Measurements from ENCODE around the gene EPHA1.

EPHA1 gene

DNA sequence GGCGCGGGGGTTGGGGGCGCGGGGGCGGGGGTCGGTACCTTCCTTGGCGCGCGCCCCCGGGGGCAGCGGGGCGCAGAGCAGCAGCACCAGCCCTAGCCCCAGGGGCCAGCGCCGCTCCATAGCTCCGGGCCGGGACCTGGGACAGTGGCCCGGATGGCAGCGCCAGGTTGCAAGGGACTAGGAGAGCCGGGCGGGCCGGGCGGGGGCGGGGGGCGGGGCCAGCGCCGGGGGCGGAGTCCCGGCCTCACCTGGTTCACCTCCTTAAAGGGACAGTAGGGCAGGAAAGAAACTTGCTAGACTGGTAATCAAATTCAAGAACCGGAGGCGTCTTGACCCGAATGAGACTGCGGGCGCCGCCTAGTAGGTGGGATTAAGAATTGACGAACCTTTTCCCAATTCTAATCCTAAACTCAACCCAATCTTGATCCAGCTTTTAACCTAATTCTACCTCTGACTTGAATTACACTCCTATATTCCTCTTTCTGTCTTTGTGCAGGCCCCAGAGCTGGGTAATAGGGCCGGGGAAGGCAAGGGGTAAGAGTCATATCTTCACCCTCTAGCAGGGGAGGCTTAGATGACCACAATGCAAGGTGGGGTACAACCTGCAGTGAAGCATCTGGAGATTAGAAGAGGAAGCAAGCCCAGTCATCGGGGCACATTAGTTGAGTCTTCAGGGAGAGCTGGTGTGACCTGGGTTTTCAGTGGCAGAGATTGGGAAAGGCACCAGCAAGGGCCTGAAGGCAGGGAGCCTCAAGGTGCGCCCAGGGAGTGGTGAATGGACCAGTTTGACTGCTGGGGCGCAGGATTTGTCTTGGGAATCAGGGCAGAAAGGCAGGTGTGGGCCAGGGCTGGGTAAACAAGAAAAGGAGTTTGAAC is at the start of gene EPHA1:
TSS of gene EPHA1 (minus strand) at position 171 of the 876 bp plus-strand sequence. CDS start at position 120, 51 bp downstream.
- peak in 17 of 42 donors; percentile 29 to 68 (median 43) for DNase-seq
- intact Hi-C loops (cut with DNase I): no loop called here

DNA sequence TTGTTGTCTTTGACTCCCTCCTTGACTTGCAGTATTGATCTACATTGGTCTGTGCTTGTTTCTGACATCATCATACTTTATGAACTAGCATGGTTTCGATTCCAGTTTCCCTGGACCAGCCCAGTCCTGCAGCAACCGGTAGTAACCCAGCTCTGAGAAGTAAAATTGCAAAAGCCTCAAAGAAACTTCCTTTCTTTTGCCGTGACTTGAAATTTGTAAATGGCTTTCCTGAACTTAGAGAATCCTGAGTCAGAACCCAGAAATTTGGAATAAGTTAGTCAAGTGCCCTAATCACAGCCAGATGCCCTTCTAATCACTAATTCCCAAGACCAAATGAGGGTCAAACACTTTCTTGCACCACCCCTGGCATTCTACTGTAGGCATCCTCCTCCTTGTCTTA is 49.6 kb upstream of the EPHA1 start:
- intact Hi-C loops (cut with DNase I): no loop called here
- no peak for DNase-seq

DNA sequence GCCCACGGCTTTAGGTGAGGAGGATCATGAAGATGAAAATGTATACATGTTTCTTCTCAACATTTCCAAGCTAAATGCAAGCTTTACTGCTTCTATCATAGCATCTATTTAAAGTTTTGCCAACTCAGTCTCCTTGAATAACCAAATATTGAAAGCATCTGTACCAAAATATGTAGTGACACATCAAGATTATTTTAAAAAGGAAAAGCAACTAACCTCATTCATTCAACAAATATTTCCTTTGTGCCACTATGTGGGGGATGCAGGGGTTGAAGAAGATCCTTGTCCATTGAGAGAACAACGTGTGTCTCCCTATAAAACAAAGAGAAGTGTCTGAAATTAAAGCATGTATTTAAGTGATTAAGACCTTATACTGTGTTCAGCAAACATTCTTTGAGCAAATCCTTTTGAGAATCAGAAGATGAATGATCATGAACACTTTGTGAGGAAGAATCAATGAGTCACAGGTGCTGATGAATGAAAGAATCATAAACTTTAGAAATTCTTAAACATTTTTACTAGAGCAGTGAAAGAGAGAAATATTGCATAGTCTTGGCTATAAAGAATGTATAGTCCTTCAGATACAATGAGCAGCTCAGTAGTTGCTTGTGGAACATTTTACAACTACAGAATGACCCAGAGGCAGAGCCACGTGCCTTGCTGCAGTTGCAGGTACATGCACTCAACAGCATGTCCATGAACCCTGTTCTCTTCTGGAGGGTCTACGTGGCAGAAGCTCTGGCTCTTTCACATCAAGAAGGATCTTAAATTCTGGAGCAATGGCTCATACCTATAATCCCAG is 48.5 kb upstream of the EPHA1 start:
- DNase-seq: no peak
- intact Hi-C loops (cut with DNase I): no loop called here

DNA sequence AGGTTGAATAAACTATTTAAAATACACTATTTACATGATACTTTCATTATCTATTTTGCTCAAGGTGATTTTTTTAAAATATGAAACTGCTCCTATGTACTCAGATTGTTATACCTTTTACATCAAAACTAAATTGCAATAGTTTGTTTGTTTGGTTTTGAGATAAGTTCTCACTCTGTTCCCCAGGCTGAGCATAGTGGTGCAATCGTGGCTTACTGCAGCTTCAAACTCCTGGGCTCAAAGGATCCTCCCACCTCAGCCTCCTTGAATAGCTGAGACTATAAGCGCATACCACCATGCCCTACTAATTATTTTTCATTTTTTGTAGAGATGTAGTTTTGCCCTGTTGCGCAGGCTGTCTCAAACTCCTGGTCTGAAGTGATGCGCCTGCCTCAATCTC is 47.3 kb upstream of the EPHA1 start:
- intact Hi-C loops (cut with DNase I): no loop called here
- no peak for DNase-seq

DNA sequence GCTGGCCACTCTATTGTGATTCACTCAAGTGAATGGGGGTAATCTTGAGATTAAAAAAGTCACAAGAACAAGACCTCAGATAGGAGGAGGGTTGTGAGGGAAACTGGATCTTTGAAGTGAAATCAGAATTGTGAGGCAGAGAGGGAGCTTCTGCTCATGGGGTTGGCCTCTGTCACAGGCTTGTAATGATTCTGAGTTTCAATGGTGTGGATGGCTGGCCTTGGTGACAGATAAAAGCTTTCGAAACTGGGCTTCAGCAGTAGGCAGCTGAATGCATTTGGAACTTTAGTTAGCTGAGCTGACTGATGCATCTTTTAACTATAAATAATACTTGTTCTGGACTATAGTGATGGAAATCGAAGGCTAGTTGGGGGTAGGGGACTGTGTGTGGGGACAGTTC is 46.8 kb upstream of the EPHA1 start:
- DNase-seq: no peak
- intact Hi-C loops (cut with DNase I): no loop called here

DNA sequence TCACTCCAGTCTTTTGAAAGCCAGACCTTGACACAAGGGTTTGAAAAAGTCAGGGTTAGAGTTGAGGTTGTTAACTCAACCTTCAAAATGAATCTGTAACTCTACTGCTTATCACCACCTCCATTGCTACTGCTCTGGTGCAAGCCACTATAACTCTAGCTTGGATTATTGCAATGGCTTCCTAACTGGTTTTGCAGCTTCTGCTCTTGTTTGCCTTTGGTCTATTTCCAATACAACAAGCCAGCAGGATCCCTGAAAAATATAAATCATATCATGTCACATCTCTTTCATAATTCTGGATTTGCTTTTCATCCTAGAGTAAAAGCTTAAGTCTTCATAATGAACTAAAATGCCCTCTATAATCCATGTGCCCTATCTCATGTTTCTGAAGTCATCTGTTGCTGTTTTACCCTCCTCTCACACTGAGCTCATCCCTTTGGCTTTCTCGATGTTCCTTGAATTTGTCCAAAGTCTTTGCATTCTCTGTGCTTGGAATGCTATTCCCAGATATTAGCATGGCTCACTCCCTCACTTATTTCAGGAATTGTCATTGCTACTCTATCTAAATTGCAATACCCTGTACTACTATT is 45.5 kb upstream of the EPHA1 start:
- intact Hi-C loops (cut with DNase I): no loop called here
- DNase-seq: no peak

DNA sequence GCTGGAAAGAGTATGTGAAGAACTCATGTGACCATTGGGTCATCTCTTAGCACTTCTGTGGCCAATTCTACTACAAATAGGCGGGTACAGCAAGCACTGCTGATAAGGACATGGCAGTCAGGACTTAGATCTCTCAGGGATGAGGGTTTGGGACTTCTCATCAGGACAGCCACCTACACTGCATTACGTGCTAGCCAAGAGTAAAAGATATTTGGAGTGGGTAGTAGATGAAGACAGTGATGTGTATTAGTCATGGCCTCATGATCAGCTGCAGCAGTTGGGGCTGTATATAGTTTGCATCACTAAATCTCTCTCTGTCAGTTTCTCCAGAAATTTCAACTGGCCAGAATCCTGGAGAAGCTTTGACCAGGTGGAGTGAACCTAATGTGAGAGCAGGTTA is 43.8 kb upstream of the EPHA1 start:
- no peak for DNase-seq
- intact Hi-C loops (cut with DNase I): no loop called here

DNA sequence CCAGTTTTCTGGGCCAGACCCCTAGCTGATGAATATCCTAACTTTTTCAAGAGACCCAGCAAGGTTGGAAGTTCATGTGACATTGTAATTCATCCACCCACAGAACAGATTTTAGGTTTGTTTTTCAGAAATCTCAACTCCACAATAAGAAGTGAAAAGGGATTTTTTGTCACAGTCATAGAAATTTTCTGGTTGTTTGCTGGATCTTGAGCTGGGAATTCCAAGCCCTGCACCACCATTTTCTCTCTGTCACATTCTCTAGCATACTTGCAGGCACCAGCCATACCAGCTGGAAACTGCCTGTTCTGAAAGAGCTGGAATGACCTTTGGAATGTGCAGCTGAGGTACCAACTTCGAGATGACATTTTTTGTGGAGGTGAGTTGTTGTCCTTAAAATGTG is 43.1 kb upstream of the EPHA1 start:
- intact Hi-C loops (cut with DNase I): no loop called here

DNA sequence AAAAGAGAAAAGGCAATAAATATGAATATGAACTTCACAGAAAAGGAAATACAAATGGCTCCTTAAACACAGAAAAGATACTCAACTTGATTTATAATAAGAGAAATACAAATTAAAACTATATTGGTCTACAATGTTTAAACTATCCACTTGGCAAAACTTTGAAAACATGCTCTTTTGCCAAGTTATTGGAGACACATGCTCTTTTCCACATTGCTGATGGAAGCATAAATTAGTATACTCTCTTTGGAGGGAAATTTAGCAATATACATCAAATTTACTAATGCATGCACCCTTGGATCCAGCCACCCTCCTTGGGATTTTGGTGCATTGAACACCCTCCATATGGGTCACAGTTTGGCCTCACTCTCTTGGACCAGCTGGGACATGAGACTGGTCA is 42.5 kb upstream of the EPHA1 start:
- DNase-seq: no peak
- intact Hi-C loops (cut with DNase I): no loop called here

More for the DNA sequence above, 43.1 kb upstream of the EPHA1 start:
- no peak for DNase-seq

DNA sequence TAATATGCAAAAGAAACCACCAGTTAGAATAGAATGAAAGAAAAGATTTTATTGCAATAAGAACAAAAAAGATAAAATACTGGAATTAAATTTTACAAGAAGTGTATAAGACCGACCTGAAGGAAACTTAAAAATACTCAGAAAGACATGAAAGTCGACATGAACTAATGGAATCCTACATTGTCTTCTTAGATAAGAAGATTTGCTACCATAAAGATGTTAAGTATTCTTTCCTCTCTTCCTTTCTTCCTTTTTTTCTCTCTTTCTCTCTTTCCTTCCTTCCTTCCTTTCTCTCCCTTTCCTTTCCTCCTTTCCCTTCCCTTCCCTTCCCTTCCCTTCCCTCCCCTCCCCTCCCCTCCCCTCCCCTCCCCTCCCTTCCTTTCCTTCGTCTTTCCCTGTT is 41.1 kb upstream of the EPHA1 start:
- no peak for DNase-seq
- intact Hi-C loops (cut with DNase I): no loop called here

DNA sequence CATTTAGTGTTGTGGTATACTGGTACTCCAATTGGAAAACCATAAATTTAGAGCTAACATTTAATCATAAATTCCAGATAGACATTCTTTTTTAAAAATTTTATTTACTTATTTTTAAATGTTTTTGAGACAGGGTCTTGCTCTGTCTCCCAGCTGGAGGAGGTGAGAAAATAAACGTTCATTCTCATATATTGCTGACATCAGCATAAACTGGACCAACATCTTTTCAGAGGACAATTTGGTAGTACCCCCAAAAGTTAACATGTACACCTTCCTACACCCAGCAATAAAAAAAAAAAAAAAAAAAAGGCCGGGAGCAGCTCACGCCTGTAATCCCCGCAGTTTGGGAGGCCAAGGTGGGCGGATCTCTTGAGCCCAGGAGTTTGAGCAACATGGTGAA is 39.8 kb upstream of the EPHA1 start:
- DNase-seq: no peak
- intact Hi-C loops (cut with DNase I): no loop called here

DNA sequence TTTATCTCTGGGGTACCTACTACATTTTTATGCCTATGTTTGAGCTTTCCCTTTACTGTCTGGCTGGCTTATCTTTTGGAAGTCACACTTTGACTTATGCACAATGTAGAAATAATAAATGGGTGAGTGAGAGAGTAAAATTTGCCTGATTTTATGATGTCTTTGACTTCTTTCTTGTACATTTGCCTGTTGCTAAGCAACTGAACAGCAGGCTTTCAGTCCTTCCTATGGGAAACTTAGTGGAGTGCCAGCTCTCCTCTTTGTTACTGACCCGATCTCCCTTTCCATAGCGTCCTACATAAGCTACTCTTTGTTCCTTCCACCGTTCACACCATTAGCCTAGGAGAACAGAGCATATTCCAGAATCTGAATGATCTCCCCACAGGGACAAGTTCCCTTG is 38.8 kb upstream of the EPHA1 start:
- intact Hi-C loops (cut with DNase I): no loop called here
- DNase-seq: no peak

DNA sequence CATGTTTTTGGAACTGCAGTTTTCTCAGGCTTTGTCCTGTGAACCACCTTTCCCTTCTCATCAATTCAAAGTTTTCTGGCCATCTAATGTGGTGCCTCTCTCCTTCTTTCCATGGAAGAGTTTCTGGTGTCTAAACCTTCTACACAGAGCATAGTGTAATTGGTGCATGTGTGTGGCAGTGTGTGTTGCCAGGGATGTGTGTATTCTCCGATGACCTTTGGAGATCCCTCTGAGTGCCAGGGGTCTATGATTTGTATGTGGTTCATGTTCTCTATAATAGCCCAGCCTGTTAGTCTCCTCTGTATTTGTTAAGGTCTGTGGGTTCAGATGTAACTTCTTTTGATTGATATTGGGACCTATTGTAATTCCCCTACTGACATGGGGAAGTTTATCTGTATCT is 36.1 kb upstream of the EPHA1 start:
- DNase-seq: no peak
- intact Hi-C loops (cut with DNase I): no loop called here

DNA sequence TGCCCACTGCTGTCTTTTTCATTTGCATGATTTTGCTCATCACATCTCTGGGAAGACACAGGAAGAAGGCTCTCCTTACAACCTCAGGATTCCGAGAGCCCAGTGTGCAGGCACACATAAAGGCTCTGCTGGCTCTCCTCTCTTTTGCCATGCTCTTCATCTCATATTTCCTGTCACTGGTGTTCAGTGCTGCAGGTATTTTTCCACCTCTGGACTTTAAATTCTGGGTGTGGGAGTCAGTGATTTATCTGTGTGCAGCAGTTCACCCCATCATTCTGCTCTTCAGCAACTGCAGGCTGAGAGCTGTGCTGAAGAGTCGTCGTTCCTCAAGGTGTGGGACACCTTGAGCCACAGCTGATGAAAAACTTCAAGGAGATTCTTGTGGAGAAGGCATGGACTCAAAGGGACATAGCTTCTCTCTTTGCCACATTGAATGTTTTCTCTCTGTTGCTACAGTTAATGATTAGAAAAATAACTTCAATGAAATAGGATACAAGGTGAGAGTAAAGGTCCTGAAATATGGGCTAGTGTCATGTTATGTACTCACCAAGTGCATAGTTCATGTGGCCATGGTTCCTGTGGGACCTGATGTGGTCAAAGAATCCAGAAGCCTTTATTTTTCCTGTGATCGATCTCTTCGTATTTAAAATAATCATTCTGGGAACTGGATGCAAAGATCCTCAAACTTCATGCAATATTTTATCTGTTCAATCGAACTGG is 35.6 kb upstream of the EPHA1 start:
- intact Hi-C loops (cut with DNase I): no loop called here
- no peak for DNase-seq

DNA sequence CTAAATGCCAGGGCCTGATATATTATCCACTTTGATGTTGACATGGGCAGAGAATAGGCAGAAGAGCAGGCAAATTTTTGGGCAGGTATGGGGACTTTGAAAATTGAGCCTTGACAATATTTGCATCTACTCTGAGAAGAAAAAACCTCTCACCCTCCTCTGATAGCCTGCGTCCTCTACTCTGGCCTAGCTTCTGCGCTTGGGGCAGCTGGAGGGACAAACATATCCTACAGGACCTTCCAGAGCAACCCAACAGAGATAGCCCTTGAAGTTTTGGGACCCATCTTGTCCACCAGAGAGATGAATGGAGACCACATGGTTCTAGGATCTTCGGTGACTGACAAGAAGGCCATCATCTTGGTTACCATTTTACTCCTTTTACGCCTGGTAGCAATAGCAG is 34.5 kb upstream of the EPHA1 start, which contains the start of gene TAS2R60:
TSS of gene TAS2R60 (plus strand) at position 301 of the 400 bp plus-strand sequence. CDS start at position 301, 0 bp downstream.
- no peak for DNase-seq
- intact Hi-C loops (cut with DNase I): no loop called here

DNA sequence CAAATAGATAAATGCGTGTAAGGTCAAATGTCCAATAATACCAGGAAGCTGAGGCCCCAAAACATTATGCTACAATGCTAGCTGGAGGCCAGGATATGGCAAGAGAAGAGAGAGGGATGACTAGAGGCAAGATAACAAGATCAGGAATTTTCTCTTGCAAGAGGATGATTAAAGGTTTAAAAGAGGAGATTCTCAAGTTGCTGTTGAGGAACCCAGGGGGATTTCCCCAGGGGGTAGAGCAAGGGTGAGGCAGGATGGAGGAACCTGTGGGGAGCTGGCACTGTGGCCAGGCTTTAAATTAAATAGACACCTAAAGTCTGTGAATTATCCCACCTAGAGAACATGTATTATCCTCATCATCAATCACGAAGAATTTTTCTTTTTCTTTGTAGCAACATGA is 31.2 kb upstream of the EPHA1 start:
- intact Hi-C loops (cut with DNase I): no loop called here
- DNase-seq: no peak

DNA sequence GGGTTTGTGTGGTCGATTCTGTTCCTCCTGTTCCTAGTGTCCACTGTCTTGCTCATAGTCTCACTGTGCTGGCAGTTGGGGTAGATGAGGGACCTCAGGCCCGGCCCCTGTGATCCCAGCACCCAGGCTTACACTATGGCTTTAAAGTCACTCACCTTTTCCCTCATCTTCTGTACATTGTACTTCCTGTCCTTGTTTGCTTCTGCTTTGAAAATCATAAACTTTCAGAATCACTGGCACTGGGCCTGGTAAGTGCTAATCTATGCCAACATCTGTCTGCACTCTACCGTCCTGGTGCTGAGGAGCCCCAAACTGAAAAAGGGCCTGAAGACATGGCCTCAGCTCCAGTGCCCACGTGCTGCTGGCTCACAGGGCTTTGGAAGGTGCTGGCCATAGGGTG is 28.9 kb upstream of the EPHA1 start:
- DNase-seq: no peak
- intact Hi-C loops (cut with DNase I): no loop called here

DNA sequence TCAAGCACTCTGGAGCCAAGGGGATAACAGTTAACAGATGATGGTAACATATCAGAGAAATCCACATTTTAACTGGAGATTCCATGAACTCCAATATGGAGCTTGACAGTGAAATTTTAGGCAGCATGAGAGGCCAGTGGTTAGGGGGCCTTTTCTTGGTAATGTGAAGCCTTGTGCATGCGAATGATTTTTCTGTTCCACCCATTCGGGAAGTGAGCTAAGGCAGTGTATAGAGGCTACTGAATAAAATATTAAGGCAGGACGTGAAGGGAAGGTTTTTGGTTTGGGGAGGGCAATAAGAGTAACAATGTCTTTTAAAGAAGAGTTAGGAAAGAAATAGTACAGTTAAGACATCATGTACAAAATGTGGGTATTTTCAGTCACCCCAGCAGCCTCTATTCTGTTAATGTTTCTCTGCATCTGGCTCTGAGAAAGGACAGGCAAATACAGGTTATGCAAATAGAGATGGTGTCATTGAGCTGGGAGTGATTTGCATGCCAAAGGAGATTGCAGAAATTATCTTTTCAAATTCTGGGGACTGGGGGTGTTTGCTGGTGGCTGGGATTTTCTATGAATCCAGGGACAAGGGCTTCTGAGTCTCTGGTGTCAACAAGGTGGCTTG is 27.8 kb upstream of the EPHA1 start:
- DNase-seq: no peak
- intact Hi-C loops (cut with DNase I): no loop called here

DNA sequence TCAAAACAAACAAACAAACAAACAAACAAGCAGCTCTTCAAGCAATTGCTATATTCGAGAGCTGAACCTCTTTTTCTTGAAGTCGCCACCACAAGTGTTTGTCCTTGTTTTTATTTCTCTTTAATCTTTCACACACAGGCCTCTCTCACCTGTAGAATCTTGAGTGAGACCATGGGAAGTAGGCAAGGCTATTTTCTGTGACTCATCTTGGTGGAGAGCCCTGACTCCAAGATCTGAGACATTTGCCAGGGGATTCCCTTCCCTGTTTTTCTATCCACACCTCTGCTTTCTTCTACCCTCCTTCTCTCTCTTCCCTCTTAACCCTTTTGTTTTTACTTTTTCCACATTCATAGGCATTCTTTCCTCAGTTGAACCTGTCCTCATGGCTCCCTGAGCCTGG is 26.6 kb upstream of the EPHA1 start:
- intact Hi-C loops (cut with DNase I): no loop called here
- DNase-seq: no peak
